GM18907 (cell line): ENCODE results near the gene ASMTL.
"Not testable (repeated sequence)": the region's sequence is repeated elsewhere in the genome, so short reads cannot be mapped to it uniquely, and the experiment has no call there.

ENCODE experiments used
- ATAC-seq: cut with Tn5 transposase; IDR thresholded peaks from one replicate; pipeline ENCODE4 v1.9.1; 2021; ENCODE audit warnings: mild to moderate bottlenecking, moderate library complexity; ENCODE audit not compliant: unreplicated experiment

The ASMTL gene

DNA sequence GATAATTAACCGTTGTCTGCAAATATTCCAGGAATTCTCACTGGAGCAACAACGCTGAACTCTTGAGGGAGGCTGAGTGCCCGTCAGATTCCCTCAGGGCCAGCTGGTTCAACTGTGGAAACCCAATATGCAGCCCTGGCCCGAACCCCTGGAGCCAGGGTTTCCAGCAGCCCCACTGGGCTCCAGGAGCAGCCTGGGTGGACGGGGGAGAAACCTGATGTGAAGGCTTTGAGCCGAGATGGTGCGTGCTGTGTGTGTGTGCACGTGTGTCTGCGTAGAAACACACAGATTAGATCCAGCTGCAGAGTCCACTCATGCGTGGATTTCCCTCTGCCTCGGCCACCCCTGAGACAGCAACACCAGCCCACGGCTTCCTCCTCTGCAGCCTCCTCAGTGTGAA is 41.4 kb downstream of the ASMTL start:
- no peak for ATAC-seq

DNA sequence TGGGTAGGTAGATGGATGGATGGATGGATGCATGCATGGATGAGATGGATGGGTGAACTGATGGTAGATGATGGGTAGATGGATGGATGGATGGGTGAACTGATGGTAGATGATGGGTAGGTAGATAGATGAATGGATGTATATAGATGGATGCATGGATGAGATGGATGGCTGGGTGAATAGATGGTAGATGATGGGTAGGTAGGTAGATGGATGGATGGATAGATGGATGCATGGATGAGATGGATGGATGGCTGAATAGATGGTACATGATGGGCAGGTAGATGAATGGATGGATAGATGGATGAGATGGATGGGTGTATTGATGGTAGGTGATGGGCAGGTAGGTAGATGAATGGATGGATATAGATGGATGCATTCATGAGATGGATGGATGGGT is 45.7 kb downstream of the ASMTL start:
- no peak for ATAC-seq

DNA sequence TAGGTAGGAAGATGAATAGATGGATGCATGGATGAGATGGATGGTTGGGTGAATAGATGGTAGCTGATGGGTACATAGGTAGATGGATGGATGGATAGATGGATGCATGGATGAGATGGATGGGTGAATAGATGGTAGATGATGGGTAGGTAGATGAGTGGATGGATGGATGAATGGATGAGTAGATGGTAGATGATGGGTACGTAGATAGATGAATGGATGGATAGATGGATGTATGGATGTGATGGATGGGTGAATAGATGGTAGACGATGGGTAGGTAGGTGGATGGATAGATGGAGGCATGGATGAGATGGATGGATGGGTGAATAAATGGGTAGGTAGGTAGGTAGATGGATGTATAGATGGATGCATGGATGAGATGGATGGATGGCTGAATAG is 46.9 kb downstream of the ASMTL start:
- ATAC-seq = not testable (repeated sequence)

DNA sequence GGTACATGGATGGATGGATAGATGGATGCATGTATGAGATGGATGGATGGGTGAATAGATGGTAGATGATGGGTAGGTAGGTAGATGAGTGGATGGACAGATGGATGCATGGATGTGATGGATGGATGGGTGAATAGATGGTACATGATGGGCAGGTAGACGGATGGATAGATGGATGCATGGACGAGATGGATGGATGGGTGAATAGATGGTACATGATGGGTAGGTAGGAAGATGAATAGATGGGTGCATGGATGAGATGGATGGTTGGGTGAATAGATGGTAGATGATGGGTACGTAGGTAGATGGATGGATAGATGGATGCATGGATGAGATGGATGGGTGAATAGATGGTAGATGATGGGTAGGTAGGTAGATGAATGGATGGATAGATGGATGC is 48.8 kb downstream of the ASMTL start:
- not testable (repeated sequence) for ATAC-seq

DNA sequence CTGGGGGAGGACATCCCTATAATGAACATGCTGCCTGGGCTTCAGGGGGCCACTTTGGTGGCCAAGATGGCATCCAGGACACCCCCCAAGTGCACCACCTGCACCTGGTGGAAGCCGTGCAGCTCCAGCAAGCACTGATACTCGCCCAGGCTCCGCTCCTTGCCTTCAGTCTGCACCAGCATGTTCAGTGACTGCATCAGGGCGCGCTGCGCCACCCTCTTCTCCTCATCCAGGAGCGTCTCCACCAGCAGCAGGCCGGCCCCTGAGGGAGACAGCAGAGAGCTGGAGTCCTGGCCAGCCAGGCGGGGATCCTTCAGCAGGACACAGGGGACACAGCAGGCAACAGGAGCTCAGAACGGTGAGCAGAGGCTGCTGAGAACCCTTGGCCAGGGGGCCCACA is 49.5 kb downstream of the ASMTL start:
- no peak for ATAC-seq

DNA sequence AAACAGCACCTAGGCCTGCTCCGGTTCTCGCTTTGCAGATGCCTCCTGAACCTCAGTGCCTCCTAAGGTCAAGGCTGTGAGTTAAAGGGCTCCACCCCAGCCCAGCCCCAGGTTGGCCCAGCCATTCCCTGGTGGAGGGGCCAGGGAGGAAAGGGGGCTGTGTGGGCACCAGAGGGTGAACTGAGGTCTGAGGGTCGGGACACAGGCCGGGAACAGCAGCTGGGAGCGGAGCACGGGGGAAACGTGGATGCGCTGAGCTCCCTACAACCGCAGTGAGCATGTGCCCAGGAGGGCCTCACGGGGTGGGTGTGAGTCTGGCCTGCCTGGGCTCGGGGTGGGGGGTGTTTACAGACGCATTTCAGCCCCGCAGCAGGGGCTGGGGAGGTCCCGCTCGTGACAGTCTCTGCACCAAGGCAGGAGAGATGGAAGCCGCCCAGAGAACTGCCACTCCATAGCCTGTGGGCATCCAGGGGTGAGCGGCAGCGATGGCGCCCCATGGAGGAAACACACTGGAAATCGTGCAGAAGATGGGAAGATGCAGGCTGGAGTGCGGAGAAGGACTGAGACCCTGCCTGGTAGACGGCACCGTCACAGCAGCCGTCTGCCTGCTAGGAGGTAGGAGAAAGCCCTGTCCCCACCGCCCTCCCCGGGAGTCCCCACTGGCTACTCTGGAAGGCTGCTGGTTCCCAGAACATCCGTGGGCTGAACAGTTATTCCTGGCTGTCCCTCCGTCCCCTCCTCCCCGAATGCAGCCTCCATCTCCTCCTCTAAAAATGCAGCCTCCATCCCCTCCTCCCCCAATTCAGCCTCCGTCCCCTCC is 50.9 kb downstream of the ASMTL start:
- ATAC-seq = no peak

DNA sequence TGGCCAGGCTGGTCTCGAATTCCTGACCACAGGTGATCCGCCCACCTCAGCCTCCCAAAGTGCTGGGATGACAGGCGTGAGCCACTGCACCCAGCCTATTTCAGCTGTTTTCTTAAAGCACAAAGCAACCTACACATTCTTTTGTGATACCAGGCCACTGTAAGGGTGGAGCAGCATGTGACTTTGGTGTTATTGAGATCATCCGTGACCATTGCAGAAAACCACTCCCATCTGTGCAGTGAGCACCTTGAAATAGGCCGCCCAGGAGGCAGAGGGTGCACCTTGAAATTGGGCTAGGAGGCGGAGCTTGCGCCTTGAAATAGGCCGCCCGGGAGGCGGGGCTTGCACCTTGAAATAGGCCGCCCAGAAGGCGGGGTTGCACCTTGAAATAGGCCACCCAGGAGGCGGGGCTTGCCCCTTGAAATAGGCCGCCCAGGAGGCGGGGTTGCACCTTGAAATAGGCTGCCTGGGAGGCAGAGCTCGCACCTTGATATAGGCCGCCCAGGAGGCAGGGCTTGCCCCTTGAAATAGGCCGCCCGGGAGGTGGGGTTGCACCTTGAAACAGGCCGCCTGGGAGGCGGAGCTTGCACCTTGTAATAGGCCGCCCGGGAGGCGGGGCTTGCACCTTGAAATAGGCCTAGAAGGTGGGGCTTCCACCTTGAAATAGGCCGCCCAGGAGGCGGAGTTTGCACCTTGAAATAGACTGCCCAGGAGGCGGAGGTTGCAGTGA is 51.8 kb downstream of the ASMTL start:
- no peak for ATAC-seq

DNA sequence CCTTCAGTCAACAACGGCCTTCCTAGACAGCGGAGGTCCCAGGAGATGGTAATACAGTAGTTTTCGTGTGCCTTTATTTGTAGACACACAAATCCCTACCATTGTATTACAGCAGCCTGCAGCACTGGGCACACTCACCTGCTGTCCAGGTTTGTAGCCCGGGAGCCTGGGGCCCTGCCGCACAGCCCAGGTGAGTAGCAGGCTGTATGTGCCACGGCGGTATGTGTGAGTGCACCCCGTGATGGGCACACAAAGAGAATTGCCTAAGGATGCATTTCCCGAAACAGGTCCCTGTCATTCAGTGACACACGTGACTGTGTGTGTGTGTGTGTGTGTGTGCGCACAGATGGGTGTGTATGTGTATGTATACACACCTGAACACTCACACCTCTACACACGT is 52.7 kb downstream of the ASMTL start:
- no peak for ATAC-seq

DNA sequence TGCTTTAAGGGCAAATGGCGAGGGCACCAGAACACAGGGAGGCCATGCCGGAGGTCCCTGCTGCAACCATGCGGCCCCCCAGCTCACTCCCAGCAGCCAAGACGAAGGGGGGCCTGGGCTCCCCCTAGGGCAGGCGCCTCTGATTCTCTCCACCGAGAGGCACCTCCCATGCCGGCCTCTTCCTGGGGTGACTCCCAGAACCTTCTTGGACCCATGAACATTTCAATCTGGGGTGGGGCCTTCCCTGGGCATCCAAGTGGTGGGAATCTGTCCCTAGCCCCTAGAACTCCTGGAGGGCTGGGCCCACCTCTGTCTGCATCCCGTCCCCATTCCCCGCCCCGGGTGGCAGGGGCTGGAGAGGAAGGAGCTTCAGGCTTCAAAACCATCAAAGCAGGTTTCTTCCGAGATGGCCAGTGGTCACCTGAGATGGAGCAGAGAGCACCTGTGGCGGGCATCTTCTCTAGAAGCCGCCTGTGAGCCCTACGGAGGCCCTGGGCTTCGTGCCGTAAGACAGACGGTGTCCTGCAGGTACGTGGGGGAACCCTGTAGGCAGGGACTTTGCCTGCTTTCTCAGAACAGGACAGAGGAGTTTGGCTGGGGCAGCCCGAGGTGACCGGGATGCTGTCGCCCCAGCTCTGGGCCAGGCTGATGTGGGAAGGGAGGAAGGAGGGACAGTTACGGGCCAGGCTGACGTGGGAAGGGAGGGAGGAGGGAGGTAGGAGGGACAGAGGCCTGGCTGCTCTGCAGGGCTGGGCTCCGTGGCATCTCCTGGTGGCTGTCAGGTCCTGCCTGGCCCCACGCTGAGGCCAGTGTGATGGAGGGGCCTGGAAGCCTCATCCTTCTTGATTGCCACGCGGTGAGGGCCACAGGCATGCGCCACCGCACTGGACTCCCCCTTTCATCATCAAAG is 54.0 kb downstream of the ASMTL start:
- no peak for ATAC-seq

DNA sequence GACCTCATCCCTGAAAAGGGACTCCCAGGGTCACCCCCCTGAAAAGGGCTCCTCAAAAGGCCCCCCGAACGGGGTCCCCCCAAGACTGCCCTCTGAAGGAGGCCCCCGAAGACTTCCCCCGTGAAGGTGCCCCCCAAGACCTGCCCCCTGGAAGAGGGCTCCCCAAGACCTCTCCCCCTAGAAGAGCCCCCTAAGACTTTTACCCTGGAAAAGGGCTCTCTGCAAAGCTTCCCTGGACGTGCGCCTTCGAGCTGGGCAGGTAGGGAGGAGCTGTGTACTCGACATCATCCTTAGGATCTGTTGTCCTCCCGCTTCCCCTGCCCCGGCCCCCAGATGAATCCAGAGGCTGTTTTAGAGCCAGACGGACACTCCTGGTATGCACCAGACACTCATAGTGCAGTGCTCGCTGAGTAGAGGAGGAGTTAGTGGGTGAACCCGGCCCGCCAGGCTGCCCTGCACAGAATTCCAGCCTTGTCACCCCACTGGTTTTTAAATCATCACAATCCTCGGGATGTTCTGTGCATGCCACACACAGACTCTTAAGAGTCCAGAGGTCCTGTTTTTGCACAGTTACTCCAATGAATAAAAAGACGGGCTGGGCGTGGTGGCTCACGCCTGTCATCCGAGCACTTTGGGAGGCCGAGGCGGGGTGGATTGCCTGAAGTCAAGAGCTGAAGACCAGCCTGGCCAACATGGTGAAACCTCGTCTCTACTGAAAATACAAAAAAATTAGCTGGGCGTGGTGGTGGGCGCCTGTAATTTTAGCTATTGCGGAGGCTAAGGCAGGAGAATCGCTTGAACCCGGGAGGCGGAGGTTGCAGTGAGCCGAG is 55.1 kb downstream of the ASMTL start:
- ATAC-seq = no peak

DNA sequence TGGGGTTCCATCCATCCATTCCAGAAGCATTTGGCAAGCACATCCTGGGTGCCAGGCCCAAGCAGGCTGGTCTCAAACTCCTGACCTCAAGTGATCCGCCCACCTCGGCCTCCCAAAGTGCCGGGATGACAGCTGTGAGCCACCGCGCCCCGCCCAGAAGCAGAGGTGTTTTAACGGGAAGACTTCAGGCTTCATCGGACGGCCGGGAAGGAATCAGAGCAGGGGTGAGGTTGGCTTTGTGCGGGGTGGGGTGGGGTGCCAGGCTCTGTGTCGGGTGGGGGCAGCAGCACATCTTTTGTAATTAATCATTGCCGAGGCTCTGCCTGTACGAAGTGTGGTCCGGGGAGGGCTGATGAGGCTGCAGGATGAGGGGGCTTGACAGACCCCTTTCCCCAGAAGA is 55.7 kb downstream of the ASMTL start:
- ATAC-seq = no peak

DNA sequence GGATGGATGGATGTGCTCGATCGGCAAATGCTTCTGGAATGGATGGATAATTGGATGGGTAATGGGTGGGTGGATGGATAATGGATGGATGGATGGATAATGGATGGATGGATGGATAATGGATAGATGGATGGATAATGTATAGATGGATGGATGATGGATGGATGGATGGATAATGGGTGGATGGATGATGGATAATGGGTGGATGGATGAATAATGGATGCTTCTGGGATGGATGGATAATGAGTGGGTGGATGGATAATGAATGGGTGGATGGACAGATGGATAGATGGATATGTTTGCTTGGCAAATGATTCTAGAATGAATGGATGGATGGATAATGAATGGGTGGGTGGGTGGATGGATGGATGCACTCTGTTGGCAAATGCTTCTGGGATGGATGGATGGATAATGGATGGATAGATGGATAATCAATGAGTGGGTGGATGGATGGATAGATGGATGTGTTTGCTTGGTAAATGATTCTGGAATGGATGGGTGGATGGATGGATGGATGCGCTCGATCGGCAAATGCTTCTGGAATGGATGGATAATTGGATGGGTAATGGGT is 57.0 kb downstream of the ASMTL start:
- ATAC-seq = no peak

DNA sequence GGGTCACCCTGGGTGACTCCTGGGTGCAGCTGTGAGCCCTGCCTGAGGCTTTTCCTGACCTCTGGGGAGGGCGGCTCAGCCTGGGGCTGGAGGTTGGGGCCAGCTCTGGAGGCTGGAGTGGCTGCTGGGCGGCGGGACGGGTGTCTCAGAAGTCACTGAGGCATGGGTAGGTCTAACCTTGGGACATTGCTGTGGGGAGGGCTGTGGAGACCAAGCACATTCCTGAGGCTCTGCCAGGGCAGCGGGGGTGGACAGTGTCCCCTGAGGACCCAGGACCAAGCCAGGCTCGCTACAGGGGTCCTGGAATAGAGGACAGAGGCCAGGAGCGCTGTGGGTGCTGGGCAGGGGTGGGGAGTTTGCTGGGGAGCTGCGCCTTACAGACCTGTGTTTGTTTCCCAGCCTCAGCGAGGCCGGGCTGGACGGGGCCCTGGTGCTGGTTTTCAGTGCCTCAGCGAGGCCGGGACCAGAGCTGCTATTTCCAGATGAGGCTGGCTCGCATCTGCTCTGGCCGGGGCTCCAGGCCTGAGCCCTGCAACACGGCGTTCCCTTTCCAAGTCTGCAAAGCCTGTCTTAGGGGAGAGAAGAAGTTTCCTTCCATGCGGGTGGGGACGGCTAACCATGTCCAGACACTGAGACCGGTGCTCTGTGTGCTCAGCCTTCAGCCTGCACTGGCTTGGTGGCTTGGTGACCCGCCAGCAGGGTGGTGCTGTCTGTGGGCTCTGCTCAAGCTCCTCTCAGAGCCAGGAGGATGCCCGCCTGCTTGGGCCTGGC is 57.8 kb downstream of the ASMTL start:
- ATAC-seq = no peak

DNA sequence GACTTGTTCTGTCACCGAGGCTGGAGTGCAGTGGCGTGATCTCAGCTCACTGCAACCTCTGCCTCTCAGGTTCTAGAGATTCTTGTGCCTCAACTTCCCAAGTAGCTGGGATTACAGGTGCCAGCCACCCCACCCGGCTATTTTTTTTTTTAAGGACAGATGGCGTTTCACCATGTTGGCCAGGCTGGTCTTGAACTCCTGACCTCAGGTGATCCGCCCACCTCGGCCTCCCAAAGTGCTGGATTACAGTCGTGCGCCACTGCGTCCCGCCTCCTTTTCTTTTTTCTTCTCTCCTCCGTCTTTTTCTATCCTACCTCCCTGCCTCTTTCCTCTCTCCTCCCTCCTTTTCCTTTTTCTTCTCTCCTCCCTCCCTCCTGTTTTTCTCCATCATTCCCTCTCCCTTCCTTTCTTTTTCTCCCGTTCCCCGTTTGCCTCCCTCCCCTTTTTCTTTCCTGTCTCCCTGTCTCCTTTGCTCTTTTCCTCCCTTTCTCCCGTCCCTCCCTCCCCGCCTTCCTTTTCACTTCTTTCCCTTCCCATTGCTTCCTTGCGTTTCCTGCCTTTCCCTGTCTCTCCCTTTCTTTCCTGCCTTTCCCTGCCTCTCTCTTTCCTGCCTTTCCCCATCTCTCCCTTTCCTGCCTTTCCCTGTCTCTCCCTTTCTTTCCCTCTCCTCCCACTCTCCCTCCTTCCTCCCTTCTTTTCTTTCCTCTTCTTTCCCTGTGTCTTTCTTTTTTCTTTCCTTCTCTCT is 58.7 kb downstream of the ASMTL start:
- ATAC-seq = no peak

DNA sequence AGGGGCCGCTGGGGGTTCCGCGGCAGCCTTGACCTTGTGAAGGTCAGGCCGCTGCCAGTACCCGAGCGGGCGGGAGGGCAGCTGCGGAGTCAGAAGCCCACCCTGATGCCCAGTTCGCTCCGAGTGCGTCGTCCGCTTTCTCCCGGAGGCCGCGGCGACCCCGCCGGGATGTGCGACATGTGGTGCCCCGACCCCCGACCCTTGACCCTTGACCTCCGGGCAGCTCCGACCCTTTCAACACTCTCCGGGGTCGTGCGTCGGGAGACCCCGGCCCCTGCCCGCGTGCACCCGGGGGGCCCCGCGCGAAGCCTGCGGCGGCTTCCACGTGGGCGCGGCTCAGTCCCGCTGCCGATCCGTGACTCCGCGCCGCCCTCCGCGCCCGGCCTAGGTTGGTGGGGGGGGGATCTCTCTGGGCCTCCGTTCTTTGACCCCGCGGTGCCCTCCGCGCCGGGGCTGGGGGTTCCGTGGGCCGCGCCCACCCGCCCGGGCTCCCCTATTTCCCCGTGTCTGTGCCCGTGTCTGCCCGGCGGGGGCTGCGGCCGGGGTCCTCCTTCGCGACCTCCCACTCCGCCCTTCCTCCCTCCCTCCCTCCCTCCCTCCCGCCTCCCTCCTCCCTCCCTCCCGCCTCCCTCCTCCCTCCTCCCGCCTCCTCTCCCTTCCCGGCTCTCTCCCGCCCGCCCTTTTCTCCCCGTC is 60.2 kb downstream of the ASMTL start:
- ATAC-seq = peak; percentile 35

DNA sequence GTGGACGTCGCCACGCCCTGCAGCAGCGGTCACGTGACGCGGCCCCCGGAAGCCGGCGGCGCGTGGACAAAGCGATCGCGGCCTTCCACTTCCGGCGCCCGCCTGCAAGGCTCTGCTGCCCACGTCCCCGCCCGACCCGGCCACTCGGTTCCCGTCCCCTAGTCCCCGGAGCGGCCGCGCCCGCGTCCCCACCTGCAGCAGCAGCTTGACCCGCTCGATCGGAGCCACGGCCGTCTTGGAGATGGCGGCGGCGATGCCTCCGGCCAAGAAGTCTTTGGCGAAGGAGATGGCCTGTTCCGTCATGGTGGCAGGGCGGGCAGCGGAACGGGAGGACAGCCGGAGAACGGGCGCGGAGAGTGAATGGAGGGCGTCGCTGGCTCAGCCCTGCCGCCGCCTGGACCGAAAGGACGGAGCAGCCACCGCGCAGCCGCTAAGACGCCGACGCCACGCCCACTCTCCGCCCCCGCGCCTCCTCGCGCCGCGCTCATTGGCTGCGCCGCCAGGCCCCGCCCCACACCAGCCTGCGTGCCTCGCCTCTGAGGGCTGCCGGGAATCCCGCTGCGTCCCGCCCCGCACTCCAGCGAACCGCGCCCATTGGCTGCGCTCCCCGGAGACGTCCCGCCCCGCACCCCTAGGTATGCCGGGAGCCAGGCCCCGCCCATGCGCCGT is 60.9 kb downstream of the ASMTL start, which contains the start of gene SLC25A6:
TSS of gene SLC25A6 (minus strand) at position 407 of the 669 bp plus-strand sequence. CDS start at position 303, 104 bp downstream.
- ATAC-seq = peak; percentile 93

DNA sequence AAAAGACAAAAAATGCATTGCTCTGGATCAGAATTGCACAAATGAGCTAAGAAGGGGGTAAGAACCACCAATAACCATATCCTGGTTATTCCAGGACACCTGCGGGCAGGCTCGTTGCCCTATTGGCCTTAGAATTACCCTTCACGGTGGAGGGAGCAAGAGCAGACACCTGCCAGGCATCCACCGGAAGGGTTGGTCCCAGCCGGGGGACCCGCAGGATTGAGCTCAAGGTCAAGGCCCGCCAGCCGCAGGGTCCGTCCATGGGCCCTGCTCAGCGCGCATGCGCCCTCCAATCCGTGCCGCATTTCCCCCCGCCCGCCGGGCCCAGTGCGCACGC is 61.4 kb downstream of the ASMTL start:
- no peak for ATAC-seq
